MCF 10A (cell line): Measurements from ENCODE around the gene LRRC49. TPM values are rescaled to one million over a fixed set of nuclear protein-coding genes. Genes with fewer than 3 reads are reported as not detected.

Experiments used
- BruUV-seq: library from RNA; stranded (reverse); fragments of 400-500 nt; replicated peaks from 2 replicates; lab custom pipeline; 2021; lab: Mats Ljungman, UMichigan
- CTCF ChIA-PET: fragments of 300-600 bp; sonication (Branson Sonifier 250); formaldehyde crosslinking; extraction: SDS; loops from one replicate; lab custom pipeline; 2021; ENCODE audit warnings: antibody characterized with exemption, inconsistent platforms; lab: Yijun Ruan, JAX
- POLR2A ChIA-PET: fragments of 300-600, 350-650 bp; sonication (Branson Sonifier 250); formaldehyde crosslinking; extraction: SDS; loops from one replicate; lab custom pipeline; 2020; ENCODE audit warnings: antibody characterized with exemption, inconsistent platforms; lab: Yijun Ruan, JAX
- DNase-seq: peaks from one replicate; pipeline ENCODE4 v3.0.0-alpha.2; 2018; ENCODE audit not compliant: unreplicated experiment
- H3K27ac Mint-ChIP-seq: one replicate; pipeline ENCODE4 v1.8.0; 2022; ENCODE audit warnings: mild to moderate bottlenecking, low read depth, mixed read lengths; ENCODE audit not compliant: unreplicated experiment
- H3K27me3 Mint-ChIP-seq: one replicate; pipeline ENCODE4 v1.8.0; 2022; ENCODE audit warnings: mixed read lengths; ENCODE audit not compliant: insufficient read depth, unreplicated experiment
- H3K36me3 Mint-ChIP-seq: one replicate; pipeline ENCODE4 v1.8.0; 2022; ENCODE audit warnings: mild to moderate bottlenecking, moderate library complexity, mixed read lengths; ENCODE audit not compliant: insufficient read depth, unreplicated experiment
- H3K4me1 Mint-ChIP-seq: one replicate; pipeline ENCODE4 v1.8.0; 2022; ENCODE audit warnings: mixed read lengths; ENCODE audit not compliant: insufficient read depth, unreplicated experiment
- H3K4me3 Mint-ChIP-seq: one replicate; pipeline ENCODE4 v1.8.0; 2022; ENCODE audit warnings: mild to moderate bottlenecking, moderate library complexity, mixed read lengths; ENCODE audit not compliant: unreplicated experiment
- H3K9me3 Mint-ChIP-seq: one replicate; pipeline ENCODE4 v1.8.0; 2022; ENCODE audit warnings: mixed read lengths; ENCODE audit not compliant: unreplicated experiment
- CTCF ChIP-seq: fragments of 200-600 bp; IDR thresholded peaks from one replicate; pipeline ENCODE4 v1.8.0; 2022; ENCODE audit warnings: antibody characterized with exemption, mild to moderate bottlenecking; ENCODE audit not compliant: unreplicated experiment
- intact Hi-C: fragments of 100-400 bp; cut with micrococcal nuclease; formaldehyde crosslinking; loops from 2 replicates; pipeline ENCODE4 v1.14.1; 2022
- total RNA-seq: library from RNA; stranded (reverse); gene quantifications from 2 replicates; pipeline ENCODE4 v1.2.3, GENCODE V29; 2022

The LRRC49 gene
- total RNA-seq, 1 experiment from 2014 or later, result 8.4 TPM

- Mint-ChIP-seq H3K4me3 (no peak overlapping the region), H3K36me3 (no peaks in the 10 kb centered on the region), H3K4me1 (peaks cover 9% of the 10 kb centered on the region), H3K9me3 (peaks cover 2% of the 10 kb centered on the region), H3K27me3 (no peaks in the 10 kb centered on the region), H3K27ac (no peak overlapping the region)
- peak; percentile 76 for DNase-seq
- ChIA-PET POLR2A (interaction anchor here (0.7 kb wide), 1 partner anchor 14 kb away, joined by 5 read pairs; no protein-coding TSS in a partner anchor), CTCF (interaction anchor here (0.9 kb wide), 1 partner anchor 35 kb away, joined by 3 read pairs; no protein-coding TSS in a partner anchor)
- no peak for TF ChIP-seq CTCF
- intact Hi-C loops, result no loop called here
- BruUV-seq, result no TSS peak
Measured at GRCh38 chr15:71052356-71052755, 159.7 kb downstream of the LRRC49 start.

DNA sequence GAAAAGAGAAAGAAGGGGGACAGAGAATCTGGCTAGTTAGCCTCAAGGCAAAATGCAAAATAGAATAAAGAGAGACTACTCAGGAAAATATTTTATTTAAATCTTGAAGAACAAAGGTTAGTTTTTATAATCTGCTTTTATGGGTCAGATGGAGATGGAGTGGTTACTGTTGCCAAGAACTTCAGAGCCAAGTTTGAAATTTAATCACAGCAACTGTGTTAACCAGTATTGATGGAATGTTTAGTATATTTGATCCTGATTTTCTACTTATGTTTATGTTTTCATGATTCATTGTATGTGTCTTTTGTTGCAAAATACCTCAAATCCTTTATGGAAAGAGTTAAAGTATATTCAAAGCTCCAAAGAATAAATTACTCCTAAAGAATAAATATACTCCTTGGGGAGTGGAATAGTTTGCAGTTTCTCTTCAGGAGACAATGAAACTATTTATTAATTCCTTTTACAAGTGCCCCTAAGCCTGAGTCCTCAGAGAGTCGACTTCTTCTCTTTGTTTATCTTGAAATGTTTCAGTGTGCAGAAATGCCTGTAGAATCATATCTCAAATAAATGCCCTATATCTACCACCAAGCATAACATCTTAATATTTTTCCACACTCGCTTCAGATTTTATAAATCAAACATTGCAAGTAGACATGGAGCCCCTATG, 161.8 kb downstream of the LRRC49 start:
- no peak overlapping the region for H3K27ac Mint-ChIP-seq
- H3K27me3 Mint-ChIP-seq, result no peaks in the 10 kb centered on the region
- no peaks in the 10 kb centered on the region for H3K9me3 Mint-ChIP-seq
- no peak for DNase-seq
- CTCF ChIA-PET, result interaction anchor here (0.6 kb wide), 1 partner anchor 53 kb away, joined by 3 read pairs; no protein-coding TSS in a partner anchor
- no peaks in the 10 kb centered on the region for H3K36me3 Mint-ChIP-seq
- POLR2A ChIA-PET, result interaction anchor here (1.2 kb wide), 1 partner anchor 10 kb away, joined by 3 read pairs; no protein-coding TSS in a partner anchor
- TF ChIP-seq CTCF, result no peak
- intact Hi-C loops, result no loop called here
- no TSS peak for BruUV-seq
- no peak overlapping the region for H3K4me3 Mint-ChIP-seq
- H3K4me1 Mint-ChIP-seq, result peaks cover 9% of the 10 kb centered on the region

GRCh38 chr15:71055461-71055860, 162.8 kb downstream of the LRRC49 start:
- peak; percentile 16 for DNase-seq
- BruUV-seq, result no TSS peak

More at GRCh38 chr15:71055461-71055860, 162.8 kb downstream of the LRRC49 start:
- no peaks in the 10 kb centered on the region for H3K27me3 Mint-ChIP-seq
- H3K9me3 Mint-ChIP-seq, result peaks cover 5% of the 10 kb centered on the region
- ChIA-PET CTCF (interaction anchor here (0.6 kb wide), 1 partner anchor 232 kb away, joined by 3 read pairs; no protein-coding TSS in a partner anchor), POLR2A (interaction anchor here (1.2 kb wide), 1 partner anchor 11 kb away, joined by 3 read pairs; no protein-coding TSS in a partner anchor)
- peak overlapping the region; percentile 42 for H3K27ac Mint-ChIP-seq
- no peaks in the 10 kb centered on the region for H3K36me3 Mint-ChIP-seq
- H3K4me3 Mint-ChIP-seq, result no peak overlapping the region
- intact Hi-C loops, result no loop called here
- no peak for TF ChIP-seq CTCF
- H3K4me1 Mint-ChIP-seq, result peaks cover 9% of the 10 kb centered on the region
